GM10847 (cell line): ENCODE results near the gene HES3.

Experiments
- POLR2A ChIP-seq: IDR thresholded peaks from 2 replicates; pipeline ENCODE4 v1.6.1; 2011; ENCODE audit not compliant: insufficient read length; ENCODE audit errors: extremely low read depth

Gene HES3

DNA sequence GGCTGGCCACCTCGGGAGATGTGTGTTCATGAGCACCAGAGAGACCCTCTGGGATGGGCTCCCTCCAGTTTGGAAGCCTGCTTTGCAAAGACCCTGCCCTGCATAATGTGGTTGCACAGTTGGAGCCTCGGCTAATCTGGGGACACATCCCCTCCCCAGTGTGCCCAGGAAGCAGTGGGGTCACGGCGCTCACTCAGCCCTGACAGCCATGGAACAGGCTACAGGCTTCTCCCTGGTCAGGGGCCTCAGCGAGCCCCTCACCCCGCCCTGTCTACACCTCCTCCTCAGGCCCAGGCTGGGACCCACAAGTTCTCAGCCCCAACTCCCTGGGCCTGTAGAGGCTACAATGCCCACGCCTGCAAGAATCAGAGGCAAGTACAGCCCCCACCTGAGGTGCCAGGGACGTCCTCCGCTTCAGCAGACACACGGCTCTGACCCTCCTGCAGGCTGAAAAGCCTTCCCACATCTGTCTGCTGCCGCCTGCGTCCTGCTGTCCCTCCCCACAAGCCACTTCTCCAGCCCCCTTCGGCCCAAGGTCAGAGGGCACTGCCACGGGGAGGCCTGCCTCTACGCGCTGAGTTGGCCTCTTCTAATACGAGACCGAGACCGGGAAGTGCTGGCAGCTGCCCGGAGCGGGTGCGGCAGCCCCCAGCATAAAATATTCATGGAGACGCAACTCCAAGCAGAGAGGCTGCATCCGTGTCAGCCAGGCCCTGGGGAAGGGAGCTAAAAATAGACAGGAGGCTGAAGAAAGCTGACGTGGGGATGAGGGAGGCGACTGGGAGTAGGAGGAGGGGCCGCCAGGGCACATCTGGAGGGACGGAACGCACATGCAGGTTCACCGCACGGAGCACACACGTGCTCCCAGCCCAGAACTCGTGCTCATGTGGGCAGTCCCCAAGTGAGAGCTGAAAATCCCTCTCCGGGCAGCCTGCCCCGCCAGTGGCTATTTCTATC, 32.1 kb downstream of the HES3 start:
- no peak for TF ChIP-seq POLR2A

DNA sequence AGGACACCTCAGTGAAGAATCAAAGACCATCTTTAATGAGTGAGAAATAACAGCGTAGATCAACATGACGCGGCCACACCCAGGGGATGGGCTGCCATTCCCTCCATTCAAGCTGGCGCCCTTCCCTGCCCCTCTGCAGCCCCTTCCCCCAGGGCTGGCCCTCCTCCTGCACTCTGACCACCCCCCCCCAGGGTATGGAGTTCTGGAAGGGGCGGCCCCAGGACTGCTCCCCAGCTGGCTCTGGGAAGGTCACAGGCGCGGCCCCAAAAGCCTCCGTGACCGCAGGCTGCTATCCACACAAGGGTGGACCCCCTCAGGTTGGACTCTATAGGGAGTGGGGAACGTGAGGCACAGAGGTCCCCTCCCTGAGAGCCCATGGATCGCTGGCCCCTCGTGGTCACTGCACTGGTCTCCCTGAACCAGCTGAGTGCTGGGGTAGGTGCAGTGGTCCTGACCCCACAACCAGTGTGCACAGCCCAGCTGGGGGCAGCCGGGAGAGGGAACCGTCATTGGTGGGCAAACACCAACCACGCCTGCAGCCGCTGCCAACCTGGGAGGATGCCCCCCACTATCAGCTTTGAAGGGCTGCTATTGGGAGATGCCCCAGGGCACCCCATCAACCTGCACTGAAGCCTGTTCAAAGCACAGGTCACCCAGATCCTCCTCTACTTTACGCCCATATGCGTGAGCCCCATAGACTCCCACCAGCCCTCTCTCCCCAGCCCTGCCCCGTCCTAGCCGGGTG, 33.0 kb downstream of the HES3 start:
- no peak for TF ChIP-seq POLR2A

- TF ChIP-seq POLR2A: no peak
These were observed 34.3 kb downstream of the HES3 start for GRCh38 chr1:6278263-6278662.

DNA sequence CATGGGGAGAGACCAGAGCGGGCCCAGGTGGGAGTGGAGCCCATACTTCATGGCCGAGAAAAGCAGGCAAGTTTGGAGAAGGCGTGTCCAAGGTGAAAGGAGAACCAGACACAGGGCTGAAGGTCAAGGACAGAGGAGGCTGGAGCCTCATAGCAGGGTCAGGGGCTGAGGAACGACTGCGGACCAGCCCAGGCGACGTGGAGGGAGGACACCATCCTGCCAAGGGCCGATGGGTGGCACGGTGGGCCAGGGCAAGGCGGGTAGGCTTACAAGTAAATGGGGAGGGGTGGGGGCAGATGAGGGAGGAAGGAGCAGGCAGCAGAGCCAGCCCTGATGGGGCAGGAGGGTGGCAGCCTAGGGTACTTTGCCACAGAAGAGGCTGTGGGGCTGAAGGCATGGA, 35.1 kb downstream of the HES3 start:
- TF ChIP-seq POLR2A: no peak

GRCh38 chr1:6279613-6280383, 35.8 kb downstream of the HES3 start:
- TF ChIP-seq POLR2A: no peak

DNA sequence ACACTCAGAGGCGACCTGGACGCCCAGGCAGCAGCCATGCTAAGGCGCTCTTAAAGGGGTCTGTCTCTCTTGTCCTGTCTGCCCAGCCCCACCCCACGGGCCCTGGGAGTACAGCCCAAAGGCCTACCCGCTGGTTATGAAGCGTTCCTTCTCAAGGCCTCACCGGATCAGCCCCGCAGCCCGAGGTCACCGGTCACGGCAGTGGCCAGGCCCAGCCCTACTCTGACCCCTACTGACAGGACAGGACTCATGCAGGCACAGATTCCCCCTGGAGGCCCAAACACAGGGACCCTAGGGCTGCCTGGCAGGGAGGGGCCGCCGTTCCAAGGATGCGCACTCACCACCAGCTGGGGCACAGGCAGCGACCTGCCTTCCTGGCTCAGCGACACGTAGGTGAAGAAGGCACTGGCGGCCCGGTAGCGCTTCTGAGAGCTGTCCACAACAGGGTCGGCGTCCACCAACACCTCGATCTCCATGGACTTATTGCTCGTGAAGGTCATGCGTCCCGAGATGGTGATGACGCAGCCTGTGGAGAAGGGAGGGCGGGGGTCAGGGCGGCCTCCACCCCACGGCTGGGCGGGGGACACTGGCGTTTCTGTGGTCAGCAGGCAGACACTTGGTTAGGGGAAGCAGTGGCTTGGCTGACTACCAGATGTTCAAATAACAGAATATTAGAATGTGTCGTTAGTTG, 36.9 kb downstream of the HES3 start:
- TF ChIP-seq POLR2A: no peak

DNA sequence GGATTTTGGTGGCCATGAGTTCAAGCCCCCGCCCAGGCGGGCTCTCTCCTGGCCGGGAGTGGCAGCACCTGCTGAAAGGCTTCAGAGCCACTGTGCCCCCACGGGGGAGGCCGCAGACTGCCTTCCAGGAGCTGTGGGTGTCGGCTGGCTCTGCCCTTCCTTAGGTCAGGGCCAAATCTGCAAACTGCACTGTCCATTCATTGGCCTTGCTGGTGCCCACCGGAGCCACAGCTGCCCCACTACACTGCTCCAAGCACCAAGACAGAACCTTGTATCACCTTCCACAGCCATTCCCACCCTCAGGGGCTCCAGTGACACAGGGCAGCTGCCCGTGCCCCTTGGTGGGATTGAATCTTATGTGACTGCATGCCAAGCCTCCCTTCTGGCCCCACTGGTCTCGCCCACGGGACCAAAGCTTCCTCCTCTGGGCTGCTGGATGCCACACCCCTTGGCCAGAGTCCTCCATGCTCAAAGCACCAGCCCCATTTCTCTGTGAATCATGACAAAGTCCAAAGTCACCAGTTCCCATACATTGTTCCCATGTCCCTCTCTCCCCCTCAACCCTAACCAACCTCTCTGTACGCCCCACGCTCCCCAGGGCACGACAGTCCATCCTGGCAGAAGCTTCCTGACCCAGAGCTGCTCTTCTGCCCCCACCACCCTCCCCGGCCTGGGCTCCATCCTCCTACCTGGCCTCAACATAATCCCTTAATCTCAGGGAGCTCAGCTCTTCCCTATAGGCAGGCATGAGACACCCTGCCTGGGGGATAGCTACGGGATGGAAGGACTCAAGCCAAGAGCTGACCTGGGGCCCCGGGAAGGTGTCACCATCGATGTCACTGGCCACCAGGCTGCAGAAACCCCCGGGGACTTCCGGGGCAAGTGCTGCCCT, 37.8 kb downstream of the HES3 start:
- no peak for TF ChIP-seq POLR2A

DNA sequence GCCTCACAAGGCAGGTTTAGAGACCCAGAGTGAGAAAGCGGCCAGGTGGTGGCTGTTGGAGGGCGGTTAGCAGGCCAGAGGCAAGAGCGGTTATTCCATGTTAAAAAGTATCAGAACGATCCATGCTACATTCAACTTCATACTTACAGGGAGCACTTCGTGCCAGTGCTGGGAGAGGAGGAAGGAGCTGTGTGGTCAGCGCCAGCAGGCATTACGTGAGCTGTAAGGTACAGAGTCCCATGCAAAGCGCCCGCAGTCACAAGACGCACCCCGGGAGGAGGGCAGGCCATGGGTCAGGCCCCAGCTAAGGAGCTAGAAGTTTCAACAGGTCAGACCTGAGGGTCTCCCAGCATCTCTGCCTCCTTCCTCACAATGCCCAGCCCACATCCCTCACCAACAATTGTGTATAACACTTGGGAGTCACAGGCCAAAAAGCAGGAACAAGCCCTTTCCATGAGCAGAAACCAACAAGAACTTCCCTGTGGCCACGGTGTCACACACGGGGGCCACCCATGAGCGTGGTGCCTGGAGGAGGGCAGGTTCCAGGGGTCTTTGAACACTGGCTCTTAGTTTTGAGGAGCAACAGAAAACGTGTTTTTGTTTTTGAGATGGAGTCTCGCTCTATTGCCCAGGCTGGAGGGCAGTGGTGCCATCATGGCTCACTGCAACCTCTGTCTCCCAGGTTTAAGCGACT, 38.7 kb downstream of the HES3 start:
- no peak for TF ChIP-seq POLR2A

DNA sequence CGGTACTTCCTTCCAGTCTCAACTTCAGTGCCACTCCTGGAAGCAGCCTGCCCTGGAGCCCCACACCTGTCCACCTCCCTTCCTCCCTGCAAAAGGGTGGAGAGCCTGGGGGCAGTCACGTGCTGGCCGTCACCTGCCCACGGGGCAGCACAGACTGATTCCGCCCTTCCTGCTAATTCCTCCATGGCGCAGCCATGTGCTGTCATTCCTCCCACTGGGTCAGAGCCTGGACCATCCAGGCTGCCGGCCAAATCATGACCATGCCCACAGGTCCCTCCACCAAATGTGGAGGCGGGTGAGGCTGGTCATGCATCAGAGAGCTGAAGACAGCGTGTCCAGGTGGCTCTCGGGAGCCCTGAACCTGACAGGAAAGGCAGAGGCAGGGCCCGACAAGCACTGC, 41.4 kb downstream of the HES3 start:
- TF ChIP-seq POLR2A: no peak

DNA sequence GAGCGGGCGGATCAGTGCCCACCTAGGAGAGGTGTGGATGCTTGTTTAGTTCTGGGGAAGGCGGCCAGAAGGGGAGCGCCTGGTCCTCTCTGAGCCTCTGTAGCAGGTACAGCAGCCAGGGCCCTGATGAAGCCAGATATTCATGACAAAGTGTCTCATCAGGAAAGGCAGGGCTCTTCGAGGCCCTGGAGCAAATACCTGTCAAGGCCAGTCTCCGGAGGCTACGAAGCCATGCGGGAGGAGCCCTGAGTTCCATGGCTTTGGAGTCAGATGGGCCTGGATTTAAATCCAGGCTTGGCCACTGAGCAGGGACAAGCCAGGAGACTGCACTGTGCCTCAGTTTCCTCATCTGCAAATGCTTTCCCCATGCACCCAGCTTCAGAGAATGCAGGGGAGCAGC, 42.3 kb downstream of the HES3 start:
- TF ChIP-seq POLR2A: no peak

DNA sequence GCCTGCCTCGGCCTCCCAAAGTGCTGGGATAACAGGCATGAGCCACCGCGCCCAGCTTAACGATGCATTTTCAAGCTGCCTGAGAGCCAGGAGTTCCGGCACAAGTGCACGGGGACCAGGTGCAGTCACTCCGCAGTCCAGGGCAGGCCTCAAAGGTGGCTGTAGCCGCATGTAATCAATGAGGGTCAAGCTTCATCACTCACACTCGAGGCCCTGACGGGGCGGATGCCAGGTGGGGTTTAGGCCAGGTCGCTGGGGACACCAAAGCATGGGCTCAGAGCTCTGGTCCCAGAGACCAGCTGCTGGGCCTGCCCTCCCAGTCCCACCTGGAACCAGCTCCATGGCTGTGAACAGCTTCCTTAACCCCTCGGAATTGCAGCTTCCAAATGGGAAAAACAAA, 43.0 kb downstream of the HES3 start:
- TF ChIP-seq POLR2A: no peak

- TF ChIP-seq POLR2A: no peak
These were observed 43.5 kb downstream of the HES3 start for GRCh38 chr1:6287431-6287886.

DNA sequence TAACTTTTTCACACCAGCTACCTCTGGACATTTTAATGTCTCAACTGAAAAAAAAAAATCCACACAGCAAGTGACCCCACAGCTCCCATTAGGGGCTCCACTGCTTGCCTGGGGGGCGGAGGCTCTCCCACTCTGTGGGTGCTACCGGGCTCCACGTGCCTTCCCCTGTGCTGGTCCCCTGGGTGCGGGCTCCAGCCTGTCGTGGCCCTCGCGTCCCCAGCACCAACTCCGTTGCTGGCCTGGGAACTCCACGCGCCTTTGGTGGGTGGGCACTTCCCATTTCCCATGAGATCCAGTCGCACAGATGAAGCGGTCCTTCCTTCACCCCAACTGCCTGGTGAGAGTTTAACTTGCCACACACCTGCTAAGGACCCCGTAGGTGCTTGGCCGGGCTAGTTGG, 44.0 kb downstream of the HES3 start:
- TF ChIP-seq POLR2A: no peak
